ENCODE data around the gene SIPA1L2. TPM values are rescaled to one million over a fixed set of nuclear protein-coding genes. Genes with fewer than 3 reads are reported as not detected.
"Not testable (repeated sequence)": the region's sequence is repeated elsewhere in the genome, so short reads cannot be mapped to it uniquely, and the experiment has no call there.

SIPA1L2 gene
- total RNA-seq, 3 donors from 2014 or later = 5.3 to 13.8 (median 6.7) TPM

DNA sequence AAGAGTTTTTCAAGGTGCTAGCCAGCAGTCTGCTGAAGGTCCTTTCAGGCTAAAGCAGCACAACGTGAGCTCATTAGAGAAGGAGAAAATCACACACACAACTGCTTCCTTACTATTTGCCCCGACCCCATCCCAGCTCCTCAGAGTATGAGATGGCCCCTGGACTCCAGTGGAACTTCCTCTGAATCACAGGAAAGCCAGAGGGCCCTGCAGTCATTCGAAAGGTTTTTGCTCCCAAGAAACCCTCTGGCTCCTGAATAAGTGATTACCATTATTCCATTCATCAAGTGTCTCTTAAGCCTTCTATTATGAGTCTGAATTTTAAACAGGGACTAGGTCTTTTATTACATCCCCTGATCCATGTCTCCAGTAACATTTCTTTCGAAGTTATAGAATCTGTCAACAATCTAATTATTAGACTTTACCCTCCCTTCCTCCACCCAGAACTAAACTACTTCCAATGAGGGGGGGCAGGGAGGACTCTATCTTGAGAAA is 14.6 kb downstream of the SIPA1L2 start:
- no peak for ATAC-seq
- H3K27me3 Mint-ChIP-seq (ENCODE audit: low read depth) = peaks cover 2% of the 10 kb centered on the region
- H3K4me3 Mint-ChIP-seq = no peak overlapping the region
- H3K36me3 Mint-ChIP-seq (ENCODE audit: insufficient read depth) = no peaks in the 10 kb centered on the region
- H3K4me1 Mint-ChIP-seq (ENCODE audit: low read depth) = peaks cover 7% of the 10 kb centered on the region
- no peaks in the 10 kb centered on the region for H3K9me3 Mint-ChIP-seq
- DNase-seq = no peak

- Mint-ChIP-seq H3K4me3 (no peak overlapping the region), H3K9me3 (no peaks in the 10 kb centered on the region), H3K4me1 (ENCODE audit: low read depth) (peaks cover 7% of the 10 kb centered on the region), H3K27me3 (ENCODE audit: low read depth) (peaks cover 2% of the 10 kb centered on the region), H3K36me3 (ENCODE audit: insufficient read depth) (no peaks in the 10 kb centered on the region)
- ATAC-seq (no peak), DNase-seq (no peak)
Measured at GRCh38 chr1:232614811-232615210, 15.1 kb downstream of the SIPA1L2 start.

DNA sequence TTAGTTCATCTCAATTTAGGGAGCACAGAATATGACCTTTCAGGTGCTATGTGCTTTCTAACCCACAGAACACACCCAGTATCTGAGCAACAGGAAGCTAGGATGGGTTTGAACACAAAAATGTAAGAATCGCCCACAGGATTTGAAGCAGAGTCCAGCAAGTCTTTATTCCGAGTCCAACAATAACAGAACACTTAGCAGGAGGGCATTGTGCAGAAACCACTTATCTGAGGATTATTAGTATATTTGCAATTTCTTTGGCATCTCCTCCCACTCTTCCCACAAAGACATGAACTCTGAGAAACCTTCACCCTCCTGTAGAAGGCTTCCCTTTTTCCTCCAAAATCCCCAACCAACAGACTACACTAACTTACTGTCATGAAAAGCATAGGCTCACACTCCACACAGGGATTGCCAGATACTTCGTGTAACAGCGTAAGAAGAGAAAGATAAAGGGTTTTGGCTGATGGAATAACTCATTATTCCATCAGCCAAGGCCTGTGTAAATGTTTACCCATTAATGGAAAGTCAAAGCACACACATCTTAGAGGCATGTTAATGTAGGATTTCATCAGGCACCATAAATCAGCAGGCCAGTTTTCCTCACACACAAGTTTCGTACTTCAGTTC is 16.1 kb downstream of the SIPA1L2 start:
- H3K9me3 Mint-ChIP-seq = no peaks in the 10 kb centered on the region
- peaks cover 2% of the 10 kb centered on the region for H3K27me3 Mint-ChIP-seq (ENCODE audit: low read depth)
- H3K4me3 Mint-ChIP-seq = no peak overlapping the region
- DNase-seq (no peak), ATAC-seq (no peak)
- no peaks in the 10 kb centered on the region for H3K36me3 Mint-ChIP-seq (ENCODE audit: insufficient read depth)
- peaks cover 7% of the 10 kb centered on the region for H3K4me1 Mint-ChIP-seq (ENCODE audit: low read depth)

DNA sequence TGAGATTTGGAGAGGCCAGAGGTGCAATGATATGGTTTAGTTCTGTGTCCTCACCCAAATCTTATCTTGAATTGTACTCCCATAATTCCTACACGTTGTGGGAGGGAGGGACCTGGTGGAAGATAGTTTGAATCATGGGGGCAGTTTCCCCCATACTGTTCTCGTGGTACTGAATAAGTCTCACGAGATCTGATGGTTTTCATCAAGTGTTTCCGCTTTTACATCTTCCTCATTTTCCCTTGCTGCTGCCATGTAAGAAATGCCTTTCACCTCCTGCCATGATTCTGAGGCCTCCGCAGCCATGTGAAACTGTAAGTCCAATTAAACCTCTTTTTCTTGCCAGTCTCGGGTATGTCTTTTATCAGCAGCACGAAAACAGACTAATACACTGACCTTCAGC is 17.1 kb downstream of the SIPA1L2 start:
- not testable (repeated sequence) for H3K9me3 Mint-ChIP-seq; H3K27me3 Mint-ChIP-seq (ENCODE audit: low read depth); ATAC-seq; H3K4me1 Mint-ChIP-seq (ENCODE audit: low read depth); H3K36me3 Mint-ChIP-seq (ENCODE audit: insufficient read depth); H3K4me3 Mint-ChIP-seq; DNase-seq

GRCh38 chr1:232611834-232612233 is 18.1 kb downstream of the SIPA1L2 start:
- Mint-ChIP-seq H3K4me3 (no peak overlapping the region), H3K36me3 (ENCODE audit: insufficient read depth) (no peaks in the 10 kb centered on the region), H3K4me1 (ENCODE audit: low read depth) (peaks cover 7% of the 10 kb centered on the region), H3K27me3 (ENCODE audit: low read depth) (peaks cover 2% of the 10 kb centered on the region), H3K9me3 (no peaks in the 10 kb centered on the region)
- ATAC-seq (no peak), DNase-seq (no peak)

- H3K27me3 Mint-ChIP-seq (ENCODE audit: low read depth); ATAC-seq; DNase-seq; H3K4me1 Mint-ChIP-seq (ENCODE audit: low read depth); H3K9me3 Mint-ChIP-seq; H3K4me3 Mint-ChIP-seq; H3K36me3 Mint-ChIP-seq (ENCODE audit: insufficient read depth): not testable (repeated sequence)
Measured at GRCh38 chr1:232610902-232611745, 18.8 kb downstream of the SIPA1L2 start.

- peaks cover 7% of the 10 kb centered on the region for H3K4me1 Mint-ChIP-seq (ENCODE audit: low read depth)
- peaks cover 2% of the 10 kb centered on the region for H3K27me3 Mint-ChIP-seq (ENCODE audit: low read depth)
- H3K9me3 Mint-ChIP-seq = no peaks in the 10 kb centered on the region
- no peak overlapping the region for H3K4me3 Mint-ChIP-seq
- H3K36me3 Mint-ChIP-seq (ENCODE audit: insufficient read depth) = no peaks in the 10 kb centered on the region
- DNase-seq (no peak), ATAC-seq (no peak)
Measured at GRCh38 chr1:232610192-232610901, 19.6 kb downstream of the SIPA1L2 start.

DNA sequence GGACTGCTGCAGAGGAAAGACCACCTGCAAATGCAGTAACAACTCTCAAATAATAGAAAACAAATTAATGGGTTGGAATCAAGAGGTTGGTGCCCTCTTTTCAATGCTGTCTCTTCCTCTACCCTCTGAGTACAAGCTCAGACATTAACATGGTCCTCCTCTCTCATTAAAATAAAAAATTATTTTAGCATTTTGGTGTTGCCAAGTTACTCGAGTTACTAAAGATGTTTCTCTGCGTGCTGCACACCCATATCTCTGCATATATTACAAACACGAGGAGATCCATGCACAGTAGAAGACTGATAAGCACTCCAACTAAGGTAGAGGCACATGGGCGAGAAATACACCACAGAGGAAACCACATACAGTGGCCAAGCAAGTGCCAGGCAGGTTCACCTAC is 21.5 kb downstream of the SIPA1L2 start:
- Mint-ChIP-seq H3K4me1 (ENCODE audit: low read depth) (peaks cover 3% of the 10 kb centered on the region), H3K4me3 (no peak overlapping the region), H3K27me3 (ENCODE audit: low read depth) (no peaks in the 10 kb centered on the region), H3K36me3 (ENCODE audit: insufficient read depth) (no peaks in the 10 kb centered on the region), H3K9me3 (no peaks in the 10 kb centered on the region)
- DNase-seq = no peak
- ATAC-seq = no peak

DNA sequence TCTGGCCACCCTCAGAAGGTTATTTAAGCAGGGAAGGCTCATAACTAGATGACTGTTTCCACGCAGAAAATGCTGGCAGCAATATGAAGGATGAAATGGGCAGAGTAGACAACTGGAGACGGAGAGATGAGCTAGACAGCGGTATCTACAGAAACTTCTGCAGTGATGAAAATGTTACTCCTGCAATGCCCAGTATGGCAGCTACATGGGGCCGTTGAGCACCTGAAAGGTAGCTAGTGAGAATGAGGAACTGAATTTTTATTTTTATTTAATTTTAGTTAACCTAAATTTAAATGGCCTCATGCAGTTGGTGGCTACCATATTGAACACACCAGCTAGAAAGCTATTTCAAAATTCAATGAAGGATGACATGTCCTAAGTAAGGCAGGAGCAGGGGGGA is 27.3 kb downstream of the SIPA1L2 start:
- Mint-ChIP-seq H3K4me1 (ENCODE audit: low read depth) (peaks cover 21% of the 10 kb centered on the region), H3K27me3 (ENCODE audit: low read depth) (no peaks in the 10 kb centered on the region), H3K9me3 (no peaks in the 10 kb centered on the region), H3K4me3 (no peak overlapping the region), H3K36me3 (ENCODE audit: insufficient read depth) (no peaks in the 10 kb centered on the region)
- no peak for ATAC-seq
- no peak for DNase-seq

DNA sequence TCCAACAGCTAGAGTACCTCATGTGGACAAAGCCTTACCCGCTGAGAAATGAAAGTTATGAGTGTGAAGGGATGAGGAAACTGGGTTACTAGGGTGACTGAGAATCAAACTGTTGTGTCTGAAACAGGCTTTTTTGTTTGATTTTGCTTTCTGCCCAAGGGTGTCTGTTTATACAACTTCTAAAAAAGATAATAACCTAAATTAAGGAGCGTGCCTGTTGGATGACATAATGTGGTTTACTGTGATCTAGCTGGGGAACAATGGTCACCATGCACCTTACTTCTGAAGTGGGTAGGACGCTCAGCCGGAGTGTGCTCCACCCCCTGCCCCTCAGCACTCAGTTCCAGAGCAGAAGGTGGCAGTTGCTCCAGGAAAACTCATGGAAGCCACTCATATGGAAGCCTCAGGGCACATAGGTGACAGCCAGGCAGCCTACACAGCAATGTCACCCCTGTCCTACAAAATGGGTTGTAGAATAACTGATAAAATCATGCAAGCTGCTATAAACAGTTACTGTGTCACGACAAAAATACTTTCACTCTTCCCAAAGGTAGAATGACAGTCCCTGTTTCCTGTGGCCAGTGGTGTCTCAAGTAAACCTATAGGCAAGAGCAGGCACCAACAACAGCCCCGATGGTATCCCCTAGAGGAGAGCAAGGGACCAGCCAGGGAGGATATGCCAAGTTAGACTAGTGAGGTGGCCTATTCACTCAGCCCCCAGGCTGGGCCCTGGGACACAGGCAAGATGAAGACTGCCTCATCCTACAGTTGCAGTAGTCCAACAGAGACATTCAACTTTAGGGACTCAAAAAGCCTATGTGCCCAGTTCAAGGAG is 29.3 kb downstream of the SIPA1L2 start:
- no peaks in the 10 kb centered on the region for H3K27me3 Mint-ChIP-seq (ENCODE audit: low read depth)
- H3K36me3 Mint-ChIP-seq (ENCODE audit: insufficient read depth) = no peaks in the 10 kb centered on the region
- H3K9me3 Mint-ChIP-seq = no peaks in the 10 kb centered on the region
- H3K4me3 Mint-ChIP-seq = no peak overlapping the region
- ATAC-seq (no peak), DNase-seq (no peak)
- peaks cover 32% of the 10 kb centered on the region for H3K4me1 Mint-ChIP-seq (ENCODE audit: low read depth)

DNA sequence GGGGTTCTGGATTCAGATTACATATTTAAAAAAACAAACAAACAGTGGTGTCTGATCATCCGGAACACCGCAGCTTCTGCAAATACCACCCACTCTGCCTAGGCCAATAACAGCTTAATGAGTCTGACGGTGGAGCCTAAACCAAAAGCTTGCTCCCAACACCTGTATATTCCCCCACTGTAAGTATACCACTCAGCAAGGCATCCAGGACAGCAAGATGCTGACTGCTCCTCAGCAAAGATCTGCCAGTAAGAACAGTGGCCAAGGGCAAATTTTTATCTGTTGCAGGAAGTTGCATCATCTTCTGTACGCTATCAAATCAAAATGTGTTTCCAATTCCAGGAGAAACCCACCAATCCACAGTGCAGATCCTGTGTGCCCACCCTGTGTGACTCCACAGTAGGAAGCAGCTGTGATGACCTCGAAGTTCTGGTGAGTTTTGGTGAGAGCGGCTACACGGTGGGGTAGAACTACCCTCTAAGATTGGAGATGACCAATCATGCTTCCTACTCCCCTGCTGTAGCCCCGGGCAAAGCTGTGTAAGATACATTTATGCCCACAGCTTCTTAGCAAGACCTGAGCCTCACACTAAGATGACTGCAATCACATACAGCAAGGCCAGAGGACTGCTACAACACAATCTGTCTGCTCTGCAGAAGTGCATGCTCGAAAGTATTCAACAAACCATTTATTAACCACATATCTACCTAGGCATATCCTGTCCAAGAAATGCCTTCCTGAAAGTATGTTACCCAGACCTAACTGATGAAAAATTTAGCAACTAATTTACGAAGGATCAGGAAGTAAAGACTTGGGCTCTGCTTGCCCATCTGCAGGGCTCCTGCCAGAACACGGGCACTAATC is 30.5 kb downstream of the SIPA1L2 start:
- no peak overlapping the region for H3K4me3 Mint-ChIP-seq
- no peaks in the 10 kb centered on the region for H3K36me3 Mint-ChIP-seq (ENCODE audit: insufficient read depth)
- ATAC-seq = no peak
- H3K4me1 Mint-ChIP-seq (ENCODE audit: low read depth) = peaks cover 32% of the 10 kb centered on the region
- no peak for DNase-seq
- H3K27me3 Mint-ChIP-seq (ENCODE audit: low read depth) = no peaks in the 10 kb centered on the region
- no peaks in the 10 kb centered on the region for H3K9me3 Mint-ChIP-seq

DNA sequence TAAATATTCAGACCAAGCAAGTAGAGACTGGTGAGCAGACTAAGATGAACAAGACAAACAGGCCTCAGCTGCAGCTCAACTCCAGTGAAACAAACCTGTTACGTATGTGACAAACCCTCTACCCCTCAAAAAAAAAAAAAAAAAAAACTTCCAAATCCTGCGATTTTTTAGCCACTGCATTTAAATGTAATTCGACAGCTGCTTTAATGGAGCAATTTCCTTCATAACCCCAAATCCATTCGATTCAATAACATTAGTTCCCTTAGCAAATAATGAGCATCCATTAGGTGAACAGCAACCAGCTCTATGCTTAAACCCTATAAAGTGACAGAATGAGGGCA is 31.1 kb downstream of the SIPA1L2 start:
- no peak overlapping the region for H3K4me3 Mint-ChIP-seq
- peaks cover 29% of the 10 kb centered on the region for H3K4me1 Mint-ChIP-seq (ENCODE audit: low read depth)
- no peaks in the 10 kb centered on the region for H3K9me3 Mint-ChIP-seq
- ATAC-seq (no peak), DNase-seq (no peak)
- no peaks in the 10 kb centered on the region for H3K27me3 Mint-ChIP-seq (ENCODE audit: low read depth)
- no peaks in the 10 kb centered on the region for H3K36me3 Mint-ChIP-seq (ENCODE audit: insufficient read depth)

DNA sequence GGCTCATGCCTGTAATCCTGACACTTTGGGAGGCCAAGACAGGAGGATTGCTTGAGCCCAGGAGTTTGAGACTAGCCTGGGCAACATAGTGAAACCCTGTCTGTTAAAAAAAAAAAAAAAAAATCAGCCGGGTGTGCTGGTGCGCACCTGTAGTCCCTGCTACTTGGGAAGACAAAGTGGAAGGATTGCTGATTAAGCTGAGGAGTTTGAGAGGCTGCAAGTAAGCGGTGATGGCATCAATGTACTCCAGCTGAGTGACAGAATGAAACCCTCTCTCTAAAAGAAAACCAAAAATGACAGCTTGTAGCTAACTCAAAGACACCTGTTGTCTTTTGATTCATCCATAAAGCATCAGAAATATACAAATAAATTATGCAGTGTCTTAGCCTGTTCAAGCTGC is 31.8 kb downstream of the SIPA1L2 start:
- ATAC-seq = no peak
- Mint-ChIP-seq H3K36me3 (ENCODE audit: insufficient read depth) (no peaks in the 10 kb centered on the region), H3K27me3 (ENCODE audit: low read depth) (no peaks in the 10 kb centered on the region), H3K4me1 (ENCODE audit: low read depth) (peaks cover 27% of the 10 kb centered on the region), H3K9me3 (no peaks in the 10 kb centered on the region), H3K4me3 (no peak overlapping the region)
- no peak for DNase-seq
